ENCODE results near the gene PLCB4.

Gene PLCB4

GRCh38 chr20:9508696-9509178 lies 439.9 kb downstream of the PLCB4 start:
- no peak overlapping the region for H2BK5ac ChIP-seq (ENCODE audit: low read depth, low read length, poor library complexity, severe bottlenecking)
- no peak overlapping the region for H3K18ac ChIP-seq (ENCODE audit: low read depth in 1 of 2, low read length in 2 of 2)
- H2BK15ac ChIP-seq (ENCODE audit: low read depth, poor library complexity, severe bottlenecking) = no peak overlapping the region
- H4K91ac ChIP-seq (ENCODE audit: low read length) = no peak overlapping the region
- no peak overlapping the region for H3K4ac ChIP-seq (ENCODE audit: low read depth in 1 of 2, low read length in 2 of 2)
- H3K4me3 ChIP-seq (ENCODE audit: insufficient read depth in 1 of 2, low read depth in 1 of 2, low read length in 2 of 2) = no peak overlapping the region
- no peak overlapping the region for H2AK5ac ChIP-seq (ENCODE audit: low read length, severe bottlenecking)
- H2AFZ ChIP-seq (ENCODE audit: low read depth, low read length) = no peak overlapping the region
- H4K8ac ChIP-seq (ENCODE audit: low read length) = no peak overlapping the region
- no peak overlapping the region for H2BK12ac ChIP-seq (ENCODE audit: low read length in 2 of 2)
- H3K4me1 ChIP-seq (ENCODE audit: control insufficient read depth, insufficient read depth, low read depth, low read length) = peaks cover 26% of the 10 kb centered on the region
- H3K79me1 ChIP-seq (replicated peaks; ENCODE audit: low read length, poor library complexity, severe bottlenecking) = no peaks in the 10 kb centered on the region
- no peaks in the 10 kb centered on the region for H3K36me3 ChIP-seq (ENCODE audit: control insufficient read depth in 1 of 2, insufficient read depth in 2 of 2, low read depth in 1 of 2, low read length in 2 of 2)
- no peak overlapping the region for H3K4me2 ChIP-seq (ENCODE audit: low read length, poor library complexity, severe bottlenecking)
- H3K14ac ChIP-seq (ENCODE audit: low read length in 2 of 2) = no peak overlapping the region
- no peak overlapping the region for H3K23ac ChIP-seq (ENCODE audit: low read length in 2 of 2)
- no peak for DNase-seq
- H3K27ac ChIP-seq (ENCODE audit: low read length, poor library complexity, severe bottlenecking) = no peak overlapping the region
- no peaks in the 10 kb centered on the region for H3K9me3 ChIP-seq (ENCODE audit: control insufficient read depth, low read length)
- H3K9ac ChIP-seq (ENCODE audit: low read length) = no peak overlapping the region
- 5% methylated on average over 30 of the region's 30 CpGs for WGBS
- H3K27me3 ChIP-seq (ENCODE audit: control insufficient read depth in 1 of 2, insufficient read depth in 1 of 2, low read length in 2 of 2) = peaks cover 70 to 92% of the 10 kb centered on the region in 2 experiments
- H2BK120ac ChIP-seq (ENCODE audit: low read depth, low read length) = no peak overlapping the region

DNA sequence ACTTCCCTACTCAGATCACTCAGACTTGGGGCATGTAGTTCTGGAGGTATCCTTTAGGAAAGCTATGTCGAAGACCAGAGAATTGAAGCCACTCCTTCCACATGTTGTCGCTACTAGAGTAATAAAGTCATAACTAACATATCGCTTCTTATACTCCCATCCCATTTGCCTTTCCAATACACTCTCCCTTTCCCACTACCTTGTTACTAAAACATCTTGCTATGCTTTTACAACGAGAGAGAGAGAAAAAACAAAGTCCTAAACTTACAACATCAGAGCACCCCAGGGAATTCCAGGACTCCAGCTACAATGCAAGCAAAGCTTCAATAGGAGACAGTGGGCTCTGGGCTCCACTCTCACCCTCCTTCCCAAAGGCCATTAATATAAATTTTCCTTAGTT lies 440.4 kb downstream of the PLCB4 start:
- no peak overlapping the region for H3K27ac ChIP-seq (ENCODE audit: low read length, poor library complexity, severe bottlenecking)
- H3K27me3 ChIP-seq (ENCODE audit: control insufficient read depth in 1 of 2, insufficient read depth in 1 of 2, low read length in 2 of 2) = peaks cover 75 to 97% of the 10 kb centered on the region in 2 experiments
- no peak overlapping the region for H3K18ac ChIP-seq (ENCODE audit: low read depth in 1 of 2, low read length in 2 of 2)
- H2BK12ac ChIP-seq (ENCODE audit: low read length in 2 of 2) = no peak overlapping the region
- no peak for DNase-seq
- H3K4me1 ChIP-seq (ENCODE audit: control insufficient read depth, insufficient read depth, low read depth, low read length) = peaks cover 26% of the 10 kb centered on the region
- no peak overlapping the region for H2BK120ac ChIP-seq (ENCODE audit: low read depth, low read length)
- no peak overlapping the region for H2BK5ac ChIP-seq (ENCODE audit: low read depth, low read length, poor library complexity, severe bottlenecking)
- no peak overlapping the region for H3K4me3 ChIP-seq (ENCODE audit: insufficient read depth in 1 of 2, low read depth in 1 of 2, low read length in 2 of 2)
- no peak overlapping the region for H2AK5ac ChIP-seq (ENCODE audit: low read length, severe bottlenecking)
- H4K91ac ChIP-seq (ENCODE audit: low read length) = no peak overlapping the region
- no peaks in the 10 kb centered on the region for H3K9me3 ChIP-seq (ENCODE audit: control insufficient read depth, low read length)
- H2BK15ac ChIP-seq (ENCODE audit: low read depth, poor library complexity, severe bottlenecking) = no peak overlapping the region
- 32% methylated on average over 4 of the region's 4 CpGs for WGBS
- no peak overlapping the region for H4K8ac ChIP-seq (ENCODE audit: low read length)
- no peak overlapping the region for H3K4ac ChIP-seq (ENCODE audit: low read depth in 1 of 2, low read length in 2 of 2)
- no peak overlapping the region for H3K23ac ChIP-seq (ENCODE audit: low read length in 2 of 2)
- H3K4me2 ChIP-seq (ENCODE audit: low read length, poor library complexity, severe bottlenecking) = no peak overlapping the region
- no peaks in the 10 kb centered on the region for H3K79me1 ChIP-seq (replicated peaks; ENCODE audit: low read length, poor library complexity, severe bottlenecking)
- H3K36me3 ChIP-seq (ENCODE audit: control insufficient read depth in 1 of 2, insufficient read depth in 2 of 2, low read depth in 1 of 2, low read length in 2 of 2) = no peaks in the 10 kb centered on the region
- H3K9ac ChIP-seq (ENCODE audit: low read length) = no peak overlapping the region
- H3K14ac ChIP-seq (ENCODE audit: low read length in 2 of 2) = no peak overlapping the region
- H2AFZ ChIP-seq (ENCODE audit: low read depth, low read length) = no peak overlapping the region

DNA sequence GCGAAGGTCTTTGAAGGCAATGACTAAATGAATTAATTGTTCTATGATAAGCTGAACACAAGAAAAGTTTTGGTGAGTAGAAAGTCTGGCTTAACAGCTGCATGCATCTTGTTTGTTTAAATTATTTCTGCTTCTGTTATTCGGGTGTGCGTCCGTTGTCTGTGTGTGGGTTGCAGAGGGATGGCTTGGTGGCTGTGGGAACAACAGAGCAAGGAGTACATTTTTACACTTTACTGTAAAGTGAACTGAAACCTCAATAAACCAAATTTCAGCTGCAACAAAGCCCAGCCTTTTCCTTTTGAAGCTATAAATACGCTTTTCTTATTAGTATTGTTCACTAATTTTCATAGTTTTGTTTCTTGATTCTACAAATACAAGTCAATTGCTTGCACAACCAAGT lies 442.0 kb downstream of the PLCB4 start:
- Histone ChIP-seq H4K8ac (ENCODE audit: low read length) (no peak overlapping the region), H3K27ac (ENCODE audit: low read length, poor library complexity, severe bottlenecking) (no peak overlapping the region), H2BK5ac (ENCODE audit: low read depth, low read length, poor library complexity, severe bottlenecking) (no peak overlapping the region), H2AK5ac (ENCODE audit: low read length, severe bottlenecking) (no peak overlapping the region), H3K79me1 (replicated peaks; ENCODE audit: low read length, poor library complexity, severe bottlenecking) (no peaks in the 10 kb centered on the region), H2BK15ac (ENCODE audit: low read depth, poor library complexity, severe bottlenecking) (no peak overlapping the region), H2BK120ac (ENCODE audit: low read depth, low read length) (no peak overlapping the region), H3K4me1 (ENCODE audit: control insufficient read depth, insufficient read depth, low read depth, low read length) (peaks cover 39% of the 10 kb centered on the region), H3K9ac (ENCODE audit: low read length) (no peak overlapping the region), H3K4me2 (ENCODE audit: low read length, poor library complexity, severe bottlenecking) (no peak overlapping the region), H3K9me3 (ENCODE audit: control insufficient read depth, low read length) (no peaks in the 10 kb centered on the region), H3K4ac (ENCODE audit: low read depth in 1 of 2, low read length in 2 of 2) (no peak overlapping the region), H4K91ac (ENCODE audit: low read length) (no peak overlapping the region), H3K27me3 (ENCODE audit: control insufficient read depth in 1 of 2, insufficient read depth in 1 of 2, low read length in 2 of 2) (peaks cover 77 to 99% of the 10 kb centered on the region in 2 experiments), H3K18ac (ENCODE audit: low read depth in 1 of 2, low read length in 2 of 2) (no peak overlapping the region), H2BK12ac (ENCODE audit: low read length in 2 of 2) (no peak overlapping the region), H3K23ac (ENCODE audit: low read length in 2 of 2) (no peak overlapping the region), H3K14ac (ENCODE audit: low read length in 2 of 2) (no peak overlapping the region), H3K36me3 (ENCODE audit: control insufficient read depth in 1 of 2, insufficient read depth in 2 of 2, low read depth in 1 of 2, low read length in 2 of 2) (no peaks in the 10 kb centered on the region), H2AFZ (ENCODE audit: low read depth, low read length) (no peak overlapping the region), H3K4me3 (ENCODE audit: insufficient read depth in 1 of 2, low read depth in 1 of 2, low read length in 2 of 2) (no peak overlapping the region)
- DNase-seq = no peak
- WGBS = 100% methylated on average over 1 of the region's 5 CpGs

DNA sequence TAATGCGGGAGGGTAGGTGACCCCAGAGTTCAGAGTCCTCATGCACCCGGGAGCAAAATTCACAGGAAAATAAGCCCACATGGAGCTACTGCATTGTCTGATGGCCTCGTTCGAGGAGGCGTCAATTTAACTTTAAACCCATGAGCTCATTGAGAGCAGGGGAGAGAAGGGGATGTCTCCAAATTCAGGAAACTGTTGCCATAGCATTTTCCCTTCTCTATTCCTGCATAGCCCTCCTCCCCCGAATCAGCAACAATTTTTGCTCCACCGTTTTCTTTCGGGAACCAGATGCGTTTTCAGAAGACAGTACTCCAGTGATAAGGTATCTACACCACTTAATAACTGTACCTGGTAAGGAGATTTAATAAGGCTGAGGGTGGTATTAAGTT lies 445.2 kb downstream of the PLCB4 start:
- H3K27me3 ChIP-seq (ENCODE audit: control insufficient read depth in 1 of 2, insufficient read depth in 1 of 2, low read length in 2 of 2) = peaks cover 77 to 99% of the 10 kb centered on the region in 2 experiments
- no peak overlapping the region for H2AFZ ChIP-seq (ENCODE audit: low read depth, low read length)
- no peak overlapping the region for H3K9ac ChIP-seq (ENCODE audit: low read length)
- no peak overlapping the region for H3K4me3 ChIP-seq (ENCODE audit: insufficient read depth in 1 of 2, low read depth in 1 of 2, low read length in 2 of 2)
- H2BK15ac ChIP-seq (ENCODE audit: low read depth, poor library complexity, severe bottlenecking) = no peak overlapping the region
- DNase-seq = no peak
- no peak overlapping the region for H3K4me2 ChIP-seq (ENCODE audit: low read length, poor library complexity, severe bottlenecking)
- no peak overlapping the region for H2BK12ac ChIP-seq (ENCODE audit: low read length in 2 of 2)
- no peaks in the 10 kb centered on the region for H3K36me3 ChIP-seq (ENCODE audit: control insufficient read depth in 1 of 2, insufficient read depth in 2 of 2, low read depth in 1 of 2, low read length in 2 of 2)
- no peak overlapping the region for H3K23ac ChIP-seq (ENCODE audit: low read length in 2 of 2)
- no peak overlapping the region for H3K27ac ChIP-seq (ENCODE audit: low read length, poor library complexity, severe bottlenecking)
- peaks cover 18% of the 10 kb centered on the region for H3K4me1 ChIP-seq (ENCODE audit: control insufficient read depth, insufficient read depth, low read depth, low read length)
- no peaks in the 10 kb centered on the region for H3K9me3 ChIP-seq (ENCODE audit: control insufficient read depth, low read length)
- no peak overlapping the region for H3K4ac ChIP-seq (ENCODE audit: low read depth in 1 of 2, low read length in 2 of 2)
- no peaks in the 10 kb centered on the region for H3K79me1 ChIP-seq (replicated peaks; ENCODE audit: low read length, poor library complexity, severe bottlenecking)
- H4K91ac ChIP-seq (ENCODE audit: low read length) = no peak overlapping the region
- H2BK5ac ChIP-seq (ENCODE audit: low read depth, low read length, poor library complexity, severe bottlenecking) = no peak overlapping the region
- no peak overlapping the region for H3K14ac ChIP-seq (ENCODE audit: low read length in 2 of 2)
- no peak overlapping the region for H3K18ac ChIP-seq (ENCODE audit: low read depth in 1 of 2, low read length in 2 of 2)
- WGBS = 0% methylated on average over 5 of the region's 9 CpGs
- H2AK5ac ChIP-seq (ENCODE audit: low read length, severe bottlenecking) = no peak overlapping the region
- H4K8ac ChIP-seq (ENCODE audit: low read length) = no peak overlapping the region
- H2BK120ac ChIP-seq (ENCODE audit: low read depth, low read length) = no peak overlapping the region
